CD14-positive monocyte (primary cell): ENCODE results near the gene IL3RA. TPM values are rescaled to one million over a fixed set of nuclear protein-coding genes. Genes with fewer than 3 reads are reported as not detected.
A peak's percentile ranks its signal among the peaks of the same experiment; 100 is the strongest.

Experiments
- DNase-seq, 3 donors: peaks; one replicate each; pipeline ENCODE4 v3.0.0-alpha.2; 2011 to 2022
- H2AFZ ChIP-seq: 2 replicates; pipeline ENCODE4 v1.6.0; 2012; ENCODE audit warnings: mild to moderate bottlenecking, low read depth, low read length, inconsistent platforms; ENCODE audit not compliant: insufficient read depth, poor library complexity, severe bottlenecking
- H3K27ac ChIP-seq, 2 donors: 1 replicate in 1 of 2; 2 replicates in 1 of 2; pipeline ENCODE4 v1.5.1; 2012 to 2013; ENCODE audit warnings: low read length in 2 of 2, control low read depth in 1 of 2, inconsistent platforms in 1 of 2, low read depth in 1 of 2, mild to moderate bottlenecking in 1 of 2
- H3K27me3 ChIP-seq, 2 donors: one replicate each; pipeline versions ENCODE4 v1.6.0 to v1.6.1; 2011 to 2013; ENCODE audit warnings: low read length in 2 of 2; ENCODE audit not compliant: control insufficient read depth in 2 of 2, insufficient read depth in 2 of 2
- H3K36me3 ChIP-seq, 2 donors: replicated peaks in 1 of 2; 1 replicate in 1 of 2; 2 replicates in 1 of 2; pipeline versions ENCODE4 v1.5.1 to v1.6.1; 2012 to 2013; ENCODE audit warnings: low read length in 2 of 2, control low read depth in 1 of 2, inconsistent platforms in 1 of 2, mild to moderate bottlenecking in 1 of 2; ENCODE audit not compliant: insufficient read depth in 2 of 2, control insufficient read depth in 1 of 2
- H3K4me1 ChIP-seq, 2 donors: 1 replicate in 1 of 2; 2 replicates in 1 of 2; pipeline versions ENCODE4 v1.5.1 to v1.6.1; 2012 to 2013; ENCODE audit warnings: low read length in 2 of 2, control low read depth in 1 of 2, inconsistent platforms in 1 of 2, mild to moderate bottlenecking in 1 of 2, moderate library complexity in 1 of 2; ENCODE audit not compliant: insufficient read depth in 2 of 2, control insufficient read depth in 1 of 2
- H3K4me2 ChIP-seq: replicated peaks from 2 replicates; pipeline ENCODE3; 2012; ENCODE audit warnings: low read length, moderate library complexity, mild to moderate bottlenecking; ENCODE audit not compliant: poor library complexity, severe bottlenecking; ENCODE audit errors: extremely low read depth
- H3K4me3 ChIP-seq, 3 experiments: fragments of 200-600 bp in 1 of 3; sonication (generic) in 1 of 3; replicated peaks in 1 of 3; 1 replicate in 2 of 3; 2 replicates in 1 of 3; pipeline ENCODE4 v1.5.1; 2011 to 2013; ENCODE audit warnings: low read length in 3 of 3, mild to moderate bottlenecking in 3 of 3, control low read depth in 2 of 3, low read depth in 2 of 3, inconsistent platforms in 1 of 3, moderate library complexity in 1 of 3
- H3K79me2 ChIP-seq: 2 replicates; pipeline ENCODE4 v1.6.0; 2012; ENCODE audit warnings: mild to moderate bottlenecking, control low read depth, inconsistent platforms, low read length, moderate library complexity; ENCODE audit not compliant: insufficient read depth
- H3K9ac ChIP-seq: 2 replicates; pipeline ENCODE4 v1.6.0; 2017; ENCODE audit warnings: low read length, mild to moderate bottlenecking; ENCODE audit not compliant: insufficient read depth, poor library complexity, severe bottlenecking
- H3K9me3 ChIP-seq, 2 donors: replicated peaks in 1 of 2; 1 replicate in 1 of 2; 2 replicates in 1 of 2; pipeline versions ENCODE4 v1.5.1 to v1.6.1; 2012 to 2013; ENCODE audit warnings: low read length in 2 of 2, control low read depth in 1 of 2; ENCODE audit not compliant: control insufficient read depth in 1 of 2, insufficient read depth in 1 of 2
- H4K20me1 ChIP-seq: 2 replicates; pipeline ENCODE4 v1.6.0; 2012; ENCODE audit warnings: mild to moderate bottlenecking, low read length, control low read depth, moderate library complexity; ENCODE audit not compliant: insufficient read depth
- H3K27ac Mint-ChIP-seq, 7 donors: one replicate each; pipeline ENCODE4 v1.8.0; 2020; ENCODE audit warnings: mild to moderate bottlenecking in 7 of 7, mixed read lengths in 7 of 7, moderate library complexity in 6 of 7, inconsistent platforms in 2 of 7
- H3K27me3 Mint-ChIP-seq, 3 donors: one replicate each; pipeline ENCODE4 v1.8.0; 2021 to 2022; ENCODE audit warnings: low read depth in 3 of 3, mild to moderate bottlenecking in 3 of 3, mixed read lengths in 3 of 3, moderate library complexity in 3 of 3, inconsistent platforms in 1 of 3
- H3K36me3 Mint-ChIP-seq, 2 donors: one replicate each; pipeline ENCODE4 v1.8.0; 2020; ENCODE audit warnings: mixed read lengths in 2 of 2, inconsistent platforms in 1 of 2, mild to moderate bottlenecking in 1 of 2
- H3K4me1 Mint-ChIP-seq: one replicate; pipeline ENCODE4 v1.8.0; 2020; ENCODE audit warnings: mild to moderate bottlenecking, mixed read lengths
- H3K4me3 Mint-ChIP-seq, 2 donors: one replicate each; pipeline ENCODE4 v1.8.0; 2020; ENCODE audit warnings: mild to moderate bottlenecking in 2 of 2, mixed read lengths in 2 of 2, moderate library complexity in 1 of 2
- H3K9me3 Mint-ChIP-seq, 7 donors: one replicate each; pipeline ENCODE4 v1.8.0; 2020 to 2022; ENCODE audit warnings: mixed read lengths in 7 of 7, mild to moderate bottlenecking in 6 of 7, moderate library complexity in 6 of 7, inconsistent platforms in 2 of 7
- WGBS: methylation state at CpG from one replicate; pipeline ENCODE4 v1.1.5; 2013; ENCODE audit warnings: missing lambda C conversion rate; ENCODE audit not compliant: insufficient coverage; 5-methylcytosine and 5-hydroxymethylcytosine counted together
- intact Hi-C, 2 donors: fragments of 100-400 bp; cut with micrococcal nuclease; formaldehyde crosslinking; loops; one replicate each; pipeline versions ENCODE4 v1.15.0 to v1.15.1; 2023
- polyA plus RNA-seq, 3 donors: library from polyadenylated mRNA; depleted of rRNA in 1 of 3; unstranded in 2 of 3; stranded (reverse) in 1 of 3; fragments of 300-500 nt in 2 of 3; fragments of >200 nt in 1 of 3; fragmentation: Illumina TruSeq in 2 of 3; gene quantifications; 1 replicate in 2 of 3; 2 replicates in 1 of 3; pipeline ENCODE4 v1.2.3, GENCODE V29; 2012 to 2021
- TF ChIP-seq, protein P1 (sequence below): fragments of 200-600 bp; IDR thresholded peaks from one replicate; pipeline ENCODE4 v1.8.0; 2022; ENCODE audit warnings: antibody characterized with exemption, mild to moderate bottlenecking

IL3RA gene
- polyA plus RNA-seq, 3 donors = 2.9 to 12.0 (median 4.4) TPM

GRCh38 chrX:1351981-1352714, 15.6 kb downstream of the IL3RA start:
- Mint-ChIP-seq H3K4me1 (peaks cover 3% of the 10 kb centered on the region), H3K36me3 (peaks cover 11 to 29% of the 10 kb centered on the region in 2 donors), H3K4me3 (no peak overlapping the region), H3K27ac (peak overlapping the region in 1 of 7 donors; percentile 7), H3K9me3 (peaks cover 0 to 3% (median 0%) of the 10 kb centered on the region in 7 donors), H3K27me3 (peaks cover 0 to 2% (median 0%) of the 10 kb centered on the region in 3 donors)
- H4K20me1 ChIP-seq = no peaks in the 10 kb centered on the region
- H3K4me1 ChIP-seq = peaks cover 0 to 6% of the 10 kb centered on the region in 2 donors
- H3K27ac ChIP-seq = no peak overlapping the region
- peaks cover 0 to 8% of the 10 kb centered on the region in 2 donors for H3K36me3 ChIP-seq
- H3K9me3 ChIP-seq = peaks cover 0 to 5% of the 10 kb centered on the region in 2 donors
- TF ChIP-seq, protein P1, sequence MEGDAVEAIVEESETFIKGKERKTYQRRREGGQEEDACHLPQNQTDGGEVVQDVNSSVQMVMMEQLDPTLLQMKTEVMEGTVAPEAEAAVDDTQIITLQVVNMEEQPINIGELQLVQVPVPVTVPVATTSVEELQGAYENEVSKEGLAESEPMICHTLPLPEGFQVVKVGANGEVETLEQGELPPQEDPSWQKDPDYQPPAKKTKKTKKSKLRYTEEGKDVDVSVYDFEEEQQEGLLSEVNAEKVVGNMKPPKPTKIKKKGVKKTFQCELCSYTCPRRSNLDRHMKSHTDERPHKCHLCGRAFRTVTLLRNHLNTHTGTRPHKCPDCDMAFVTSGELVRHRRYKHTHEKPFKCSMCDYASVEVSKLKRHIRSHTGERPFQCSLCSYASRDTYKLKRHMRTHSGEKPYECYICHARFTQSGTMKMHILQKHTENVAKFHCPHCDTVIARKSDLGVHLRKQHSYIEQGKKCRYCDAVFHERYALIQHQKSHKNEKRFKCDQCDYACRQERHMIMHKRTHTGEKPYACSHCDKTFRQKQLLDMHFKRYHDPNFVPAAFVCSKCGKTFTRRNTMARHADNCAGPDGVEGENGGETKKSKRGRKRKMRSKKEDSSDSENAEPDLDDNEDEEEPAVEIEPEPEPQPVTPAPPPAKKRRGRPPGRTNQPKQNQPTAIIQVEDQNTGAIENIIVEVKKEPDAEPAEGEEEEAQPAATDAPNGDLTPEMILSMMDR = no peak
- no peaks in the 10 kb centered on the region for H3K27me3 ChIP-seq
- WGBS = 96% methylated on average over 48 of the region's 49 CpGs
- DNase-seq = no peak
- no peak overlapping the region for H3K4me3 ChIP-seq
- intact Hi-C loops = no loop called here
- no peaks in the 10 kb centered on the region for H3K79me2 ChIP-seq
- no peak overlapping the region for H3K4me2 ChIP-seq
- H2AFZ ChIP-seq = no peak overlapping the region
- H3K9ac ChIP-seq = no peak overlapping the region

GRCh38 chrX:1354036-1355019, 17.7 kb downstream of the IL3RA start:
- Histone ChIP-seq H3K79me2 (no peaks in the 10 kb centered on the region), H3K4me1 (peaks cover 0 to 6% of the 10 kb centered on the region in 2 donors), H2AFZ (no peak overlapping the region), H3K27me3 (no peaks in the 10 kb centered on the region), H3K27ac (no peak overlapping the region), H3K9me3 (peaks cover 8 to 14% of the 10 kb centered on the region in 2 donors), H4K20me1 (no peaks in the 10 kb centered on the region), H3K9ac (no peak overlapping the region), H3K4me2 (no peak overlapping the region), H3K36me3 (peaks cover 6 to 18% of the 10 kb centered on the region in 2 donors), H3K4me3 (no peak overlapping the region)
- H3K9me3 Mint-ChIP-seq = peaks cover 3 to 11% (median 10%) of the 10 kb centered on the region in 7 donors
- intact Hi-C loops = loop anchor here in 1 of 2 donors (5.0 kb wide), 1 partner anchor 62 kb away; no protein-coding TSS in a partner anchor
- DNase-seq = no peak
- H3K36me3 Mint-ChIP-seq = peaks cover 19 to 37% of the 10 kb centered on the region in 2 donors
- 88% methylated on average over 8 of the region's 11 CpGs for WGBS
- peak overlapping the region in 3 of 7 donors; percentile 42 to 67 (median 62) for H3K27ac Mint-ChIP-seq
- H3K4me3 Mint-ChIP-seq = no peak overlapping the region
- H3K27me3 Mint-ChIP-seq = peaks cover 0 to under 1% (median 0%) of the 10 kb centered on the region in 3 donors
- H3K4me1 Mint-ChIP-seq = peaks cover 3% of the 10 kb centered on the region
- TF ChIP-seq, protein P1 = no peak
